ENCODE measurements around the gene IQGAP2.
"Not testable (repeated sequence)": the region's sequence is repeated elsewhere in the genome, so short reads cannot be mapped to it uniquely, and the experiment has no call there.

IQGAP2 gene

GRCh38 chr5:76427206-76428140 lies 24.4 kb downstream of the IQGAP2 start:
- no peak overlapping the region for H3K27ac ChIP-seq

GRCh38 chr5:76428550-76428949 lies 25.5 kb downstream of the IQGAP2 start:
- not testable (repeated sequence) for H3K27ac ChIP-seq

More at GRCh38 chr5:76427206-76428140, 24.4 kb downstream of the IQGAP2 start:
- TF ChIP-seq CTCF (conservative IDR thresholded peaks at IDR 0.05): no peak

- TF ChIP-seq CTCF (conservative IDR thresholded peaks at IDR 0.05): no peak
- no peak overlapping the region for H3K27ac ChIP-seq
These were observed 30.2 kb downstream of the IQGAP2 start for GRCh38 chr5:76433261-76433660.

GRCh38 chr5:76437507-76437906 lies 34.4 kb downstream of the IQGAP2 start:
- not testable (repeated sequence) for H3K27ac ChIP-seq

- no peak for TF ChIP-seq CTCF (conservative IDR thresholded peaks at IDR 0.05)
- H3K27ac ChIP-seq: no peak overlapping the region
These were observed 34.9 kb downstream of the IQGAP2 start for GRCh38 chr5:76438025-76438424.

GRCh38 chr5:76439201-76439600 lies 36.1 kb downstream of the IQGAP2 start:
- H3K27ac ChIP-seq: no peak overlapping the region
- no peak for TF ChIP-seq CTCF (conservative IDR thresholded peaks at IDR 0.05)

GRCh38 chr5:76439929-76440328 lies 36.8 kb downstream of the IQGAP2 start:
- H3K27ac ChIP-seq: no peak overlapping the region
- TF ChIP-seq CTCF (conservative IDR thresholded peaks at IDR 0.05): no peak

GRCh38 chr5:76441101-76441500 lies 38.0 kb downstream of the IQGAP2 start:
- TF ChIP-seq CTCF (conservative IDR thresholded peaks at IDR 0.05): no peak
- H3K27ac ChIP-seq: no peak overlapping the region

All from VCaP (cell line).